Thyroid gland (tissue), 4 donors: ENCODE data around the gene PPIL4.

Source experiments
- CTCF ChIP-seq, 6 experiments: fragments of 200-600 bp in 3 of 6; fragments of 450-650 bp in 3 of 6; sonication (generic) in 3 of 6; IDR thresholded peaks; one replicate each; pipeline ENCODE4 v1.5.1; 2016 to 2019; ENCODE audit warnings: antibody characterized with exemption in 6 of 6, mild to moderate bottlenecking in 2 of 6, inconsistent platforms in 1 of 6, moderate library complexity in 1 of 6
- POLR2A ChIP-seq, 2 donors: fragments of 450-650 bp; IDR thresholded peaks; one replicate each; pipeline ENCODE4 v1.6.1; 2017; ENCODE audit warnings: antibody characterized with exemption in 2 of 2, mild to moderate bottlenecking in 2 of 2, moderate library complexity in 1 of 2

- TF ChIP-seq CTCF (IDR thresholded peaks at IDR 0.05) (no peak), POLR2A (IDR thresholded peaks at IDR 0.05) (no peak)
These were observed 68.9 kb downstream of the PPIL4 start for GRCh38 chr6:149476789-149477455.
